ENCODE measurements around the gene TCEA2.

The TCEA2 gene

GRCh38 chr20:64103871-64104666 is 41.1 kb downstream of the TCEA2 start:
- H3K36me3 ChIP-seq (ENCODE audit: insufficient read depth, low read length): no peaks in the 10 kb centered on the region
- no peaks in the 10 kb centered on the region for H3K79me2 ChIP-seq (ENCODE audit: insufficient read depth, low read length)
- H3F3A ChIP-seq (ENCODE audit: low read depth): no peaks in the 10 kb centered on the region
- H3K4me3 ChIP-seq (ENCODE audit: low read length, poor library complexity, severe bottlenecking): no peak overlapping the region
- no peaks in the 10 kb centered on the region for H3K27me3 ChIP-seq (ENCODE audit: insufficient read depth, low read length, poor library complexity, severe bottlenecking)
- no peak overlapping the region for H3K4me2 ChIP-seq (ENCODE audit: low read depth, low read length, poor library complexity, severe bottlenecking)
- no peak overlapping the region for H3K9ac ChIP-seq (ENCODE audit: low read depth, low read length, poor library complexity, severe bottlenecking)
- H4K20me1 ChIP-seq (ENCODE audit: insufficient read depth, low read length, poor library complexity, severe bottlenecking): no peaks in the 10 kb centered on the region
- H3K4me1 ChIP-seq (ENCODE audit: insufficient read depth, low read length, poor library complexity, severe bottlenecking): peaks cover 23% of the 10 kb centered on the region
- H2AFZ ChIP-seq (ENCODE audit: low read length): no peak overlapping the region
- no peaks in the 10 kb centered on the region for H3K9me2 ChIP-seq (replicated peaks; ENCODE audit: low read depth, low read length)
- no peaks in the 10 kb centered on the region for H3K9me3 ChIP-seq (ENCODE audit: insufficient read depth, low read depth, low read length)
- no peak for TF ChIP-seq EZH2phosphoT487 (IDR thresholded peaks at IDR 0.05; ENCODE audit: borderline replicate concordance)

- Histone ChIP-seq H3K4me1 (ENCODE audit: insufficient read depth, low read length, poor library complexity, severe bottlenecking) (peaks cover 19% of the 10 kb centered on the region), H3F3A (ENCODE audit: low read depth) (no peaks in the 10 kb centered on the region), H3K4me2 (ENCODE audit: low read depth, low read length, poor library complexity, severe bottlenecking) (no peak overlapping the region), H4K20me1 (ENCODE audit: insufficient read depth, low read length, poor library complexity, severe bottlenecking) (no peaks in the 10 kb centered on the region), H3K4me3 (ENCODE audit: low read length, poor library complexity, severe bottlenecking) (no peak overlapping the region), H3K27me3 (ENCODE audit: insufficient read depth, low read length, poor library complexity, severe bottlenecking) (no peaks in the 10 kb centered on the region), H3K36me3 (ENCODE audit: insufficient read depth, low read length) (no peaks in the 10 kb centered on the region), H3K9me2 (replicated peaks; ENCODE audit: low read depth, low read length) (no peaks in the 10 kb centered on the region), H2AFZ (ENCODE audit: low read length) (no peak overlapping the region), H3K9me3 (ENCODE audit: insufficient read depth, low read depth, low read length) (no peaks in the 10 kb centered on the region), H3K79me2 (ENCODE audit: insufficient read depth, low read length) (no peaks in the 10 kb centered on the region), H3K9ac (ENCODE audit: low read depth, low read length, poor library complexity, severe bottlenecking) (no peak overlapping the region)
- TF ChIP-seq CTCF (conservative IDR thresholded peaks at IDR 0.05; ENCODE audit: low read length): no peak
- no peak for TF ChIP-seq EZH2phosphoT487 (IDR thresholded peaks at IDR 0.05; ENCODE audit: borderline replicate concordance)
Measured at GRCh38 chr20:64104667-64105451, 41.9 kb downstream of the TCEA2 start.

GRCh38 chr20:64105846-64106434 is 42.9 kb downstream of the TCEA2 start:
- no peak overlapping the region for H3K4me3 ChIP-seq (ENCODE audit: low read length, poor library complexity, severe bottlenecking)
- no peak overlapping the region for H3K9ac ChIP-seq (ENCODE audit: low read depth, low read length, poor library complexity, severe bottlenecking)
- H3F3A ChIP-seq (ENCODE audit: low read depth): no peaks in the 10 kb centered on the region
- no peak overlapping the region for H2AFZ ChIP-seq (ENCODE audit: low read length)
- H4K20me1 ChIP-seq (ENCODE audit: insufficient read depth, low read length, poor library complexity, severe bottlenecking): no peaks in the 10 kb centered on the region
- H3K4me1 ChIP-seq (ENCODE audit: insufficient read depth, low read length, poor library complexity, severe bottlenecking): peaks cover 8% of the 10 kb centered on the region
- H3K79me2 ChIP-seq (ENCODE audit: insufficient read depth, low read length): no peaks in the 10 kb centered on the region
- no peaks in the 10 kb centered on the region for H3K9me3 ChIP-seq (ENCODE audit: insufficient read depth, low read depth, low read length)
- no peaks in the 10 kb centered on the region for H3K9me2 ChIP-seq (replicated peaks; ENCODE audit: low read depth, low read length)
- H3K27me3 ChIP-seq (ENCODE audit: insufficient read depth, low read length, poor library complexity, severe bottlenecking): no peaks in the 10 kb centered on the region
- no peak for TF ChIP-seq CTCF (conservative IDR thresholded peaks at IDR 0.05; ENCODE audit: low read length)
- no peak for TF ChIP-seq EZH2phosphoT487 (IDR thresholded peaks at IDR 0.05; ENCODE audit: borderline replicate concordance)
- no peak overlapping the region for H3K4me2 ChIP-seq (ENCODE audit: low read depth, low read length, poor library complexity, severe bottlenecking)
- H3K36me3 ChIP-seq (ENCODE audit: insufficient read depth, low read length): no peaks in the 10 kb centered on the region
